Endothelial cell (in vitro differentiated cells): Measurements from ENCODE around the gene CD300LB. TPM values are rescaled to one million over a fixed set of nuclear protein-coding genes. Genes with fewer than 3 reads are reported as not detected.

ENCODE experiments used
- DNase-seq: peaks from one replicate; pipeline ENCODE4 v3.0.0; 2021; ENCODE audit warnings: low spot score
- H3K27ac Mint-ChIP-seq: one replicate; pipeline ENCODE4 v1.8.0; 2021; ENCODE audit warnings: mixed read lengths, inconsistent platforms; ENCODE audit not compliant: unreplicated experiment
- H3K27me3 Mint-ChIP-seq: one replicate; pipeline ENCODE4 v1.8.0; 2021; ENCODE audit warnings: mild to moderate bottlenecking, moderate library complexity, mixed read lengths, inconsistent platforms; ENCODE audit not compliant: unreplicated experiment
- H3K36me3 Mint-ChIP-seq: one replicate; pipeline ENCODE4 v1.8.0; 2021; ENCODE audit warnings: mild to moderate bottlenecking, low read depth, mixed read lengths, inconsistent platforms; ENCODE audit not compliant: unreplicated experiment
- H3K4me1 Mint-ChIP-seq: one replicate; pipeline ENCODE4 v1.8.0; 2021; ENCODE audit warnings: mild to moderate bottlenecking, mixed read lengths, inconsistent platforms; ENCODE audit not compliant: unreplicated experiment
- H3K4me3 Mint-ChIP-seq: one replicate; pipeline ENCODE4 v1.8.0; 2021; ENCODE audit warnings: mild to moderate bottlenecking, mixed read lengths, inconsistent platforms; ENCODE audit not compliant: unreplicated experiment
- H3K9me3 Mint-ChIP-seq: one replicate; pipeline ENCODE4 v1.8.0; 2021; ENCODE audit warnings: mixed read lengths, inconsistent platforms; ENCODE audit not compliant: unreplicated experiment
- CTCF ChIP-seq: fragments of 200-600 bp; sonication (generic); IDR thresholded peaks from one replicate; pipeline ENCODE4 v1.5.0; 2021; ENCODE audit warnings: antibody characterized with exemption; ENCODE audit not compliant: unreplicated experiment
- total RNA-seq: library from RNA; stranded (reverse); fragmentation: NEBNext Ultra II Directional; extraction: Animal tissue kit (Norgen Biotek cat#: 25700); gene quantifications from one replicate; pipeline ENCODE4 v1.2.1, GENCODE V29; 2021; ENCODE audit not compliant: unreplicated experiment

Gene CD300LB
- total RNA-seq, 1 donor from 2014 or later, result not detected

- H3K4me1 Mint-ChIP-seq, result no peaks in the 10 kb centered on the region
- no peaks in the 10 kb centered on the region for H3K9me3 Mint-ChIP-seq
- H3K4me3 Mint-ChIP-seq, result no peak overlapping the region
- no peak for DNase-seq
- TF ChIP-seq CTCF, result no peak
- no peak overlapping the region for H3K27ac Mint-ChIP-seq
- H3K36me3 Mint-ChIP-seq, result no peaks in the 10 kb centered on the region
- peaks cover 2% of the 10 kb centered on the region for H3K27me3 Mint-ChIP-seq
Measured at GRCh38 chr17:74472890-74473289, 58.4 kb downstream of the CD300LB start.

- TF ChIP-seq CTCF, result no peak
- Mint-ChIP-seq H3K4me3 (no peak overlapping the region), H3K27ac (no peak overlapping the region), H3K36me3 (no peaks in the 10 kb centered on the region), H3K4me1 (no peaks in the 10 kb centered on the region), H3K9me3 (no peaks in the 10 kb centered on the region), H3K27me3 (peaks cover 2% of the 10 kb centered on the region)
- no peak for DNase-seq
Measured at GRCh38 chr17:74471341-74471740, 59.9 kb downstream of the CD300LB start.

Other genes with a start within 250 kb of the CD300LB start
- gene KIF19, start 205.2 kb downstream of the CD300LB start, total RNA-seq, result 48.1 TPM
- 2.7 TPM for gene BTBD17, start 169.6 kb downstream of the CD300LB start, total RNA-seq
- gene GPR142, start 164.0 kb downstream of the CD300LB start, total RNA-seq, result 0.18 TPM
- 24.7 TPM for gene GPRC5C, start 99.4 kb downstream of the CD300LB start, total RNA-seq
- not detected for gene CD300A, start 64.8 kb downstream of the CD300LB start, total RNA-seq
- not detected for gene CD300C, start 14.6 kb upstream of the CD300LB start, total RNA-seq
- not detected for gene CD300H, start 36.0 kb upstream of the CD300LB start, total RNA-seq
- not detected for gene CD300LD, start 60.8 kb upstream of the CD300LB start, total RNA-seq
- gene CD300E, start 92.3 kb upstream of the CD300LB start, total RNA-seq, result not detected
- not detected for gene CD300LF, start 181.4 kb upstream of the CD300LB start, total RNA-seq
- 2.5 TPM for gene RAB37, start 205.8 kb upstream of the CD300LB start, total RNA-seq
- gene NHERF1, start 217.2 kb upstream of the CD300LB start, total RNA-seq, result 30.5 TPM
- 50.1 TPM for gene NAT9, start 244.9 kb upstream of the CD300LB start, total RNA-seq